PC-9 (cell line): ENCODE measurements around the gene PDE6D. TPM values are rescaled to one million over a fixed set of nuclear protein-coding genes. Genes with fewer than 3 reads are reported as not detected.

Experiments used
- BruUV-seq: library from RNA; stranded (reverse); fragments of 400-500 nt; replicated peaks from 2 replicates; lab custom pipeline; 2021; lab: Mats Ljungman, UMichigan
- CTCF ChIA-PET: fragments of 300-600 bp; sonication (Branson Sonifier 250); formaldehyde crosslinking; loops from one replicate; lab custom pipeline; 2022; ENCODE audit warnings: antibody characterized with exemption; lab: Charles Lee
- POLR2A ChIA-PET: fragments of 300-600 bp; sonication (Branson Sonifier 250); formaldehyde crosslinking; loops from one replicate; lab custom pipeline; 2022; ENCODE audit warnings: antibody characterized with exemption; ENCODE audit not compliant: unreplicated experiment; lab: Charles Lee
- DNase-seq, 2 experiments: peaks; one replicate each; pipeline versions ENCODE4 v3.0.0 to v3.0.0-alpha.2; 2015 to 2022; ENCODE audit warnings: mixed read lengths in 1 of 2
- H2AFZ ChIP-seq: fragments of 200-600 bp; sonication (generic); 2 replicates; pipeline ENCODE4 v1.8.1; 2017; ENCODE audit warnings: antibody characterized with exemption
- H3F3A ChIP-seq: fragments of 200-600 bp; sonication (generic); 2 replicates; pipeline ENCODE4 v1.8.1; 2017; ENCODE audit warnings: antibody characterized with exemption, mild to moderate bottlenecking, low read depth; ENCODE audit not compliant: insufficient read depth
- H3K27ac ChIP-seq: fragments of 200-600 bp; sonication (generic); 2 replicates; pipeline ENCODE4 v1.6.1; 2016; ENCODE audit warnings: mixed run types
- H3K27me3 ChIP-seq: fragments of 200-600 bp; sonication (generic); 2 replicates; pipeline ENCODE4 v1.6.1; 2016; ENCODE audit warnings: low read depth, mixed run types; ENCODE audit not compliant: insufficient read depth
- H3K36me3 ChIP-seq: fragments of 200-600 bp; sonication (generic); 2 replicates; pipeline ENCODE4 v1.6.1; 2016; ENCODE audit warnings: low read depth, mixed run types
- H3K4me1 ChIP-seq: fragments of 200-600 bp; sonication (generic); replicated peaks from 2 replicates; pipeline ENCODE4 v1.6.1; 2016; ENCODE audit warnings: mixed run types; ENCODE audit not compliant: insufficient read depth
- H3K4me2 ChIP-seq: fragments of 200-600 bp; sonication (generic); 2 replicates; pipeline ENCODE4 v1.6.1; 2017; ENCODE audit warnings: mixed run types
- H3K4me3 ChIP-seq: fragments of 200-600 bp; sonication (generic); 2 replicates; pipeline ENCODE4 v1.6.1; 2016; ENCODE audit warnings: mixed run types
- H3K79me2 ChIP-seq: fragments of 200-600 bp; sonication (generic); 2 replicates; pipeline ENCODE4 v1.6.1; 2017; ENCODE audit warnings: low read depth, mixed run types
- H3K9me2 ChIP-seq: fragments of 200-600 bp; sonication (generic); 2 replicates; pipeline ENCODE4 v1.8.1; 2017; ENCODE audit warnings: mild to moderate bottlenecking; ENCODE audit not compliant: insufficient read depth
- H3K9me3 ChIP-seq: fragments of 200-600 bp; sonication (generic); 2 replicates; pipeline ENCODE4 v1.8.1; 2016; ENCODE audit warnings: low read depth; ENCODE audit not compliant: insufficient read depth
- H4K20me1 ChIP-seq: fragments of 200-600 bp; sonication (generic); 2 replicates; pipeline ENCODE4 v1.8.1; 2017; ENCODE audit not compliant: insufficient read depth
- CTCF ChIP-seq: fragments of 200-600 bp; sonication (generic); conservative IDR thresholded peaks from 2 replicates; pipeline ENCODE4 v1.6.1; 2017; ENCODE audit warnings: mixed run types, antibody characterized with exemption, mild to moderate bottlenecking, moderate library complexity
- EZH2 ChIP-seq: fragments of 200-600 bp; sonication (generic); IDR thresholded peaks from 2 replicates; pipeline ENCODE4 v1.8.0; 2017; ENCODE audit warnings: antibody characterized with exemption, low read depth
- intact Hi-C: fragments of 100-400 bp; cut with micrococcal nuclease; formaldehyde crosslinking; loops from one replicate; pipeline ENCODE4 v1.10.0; 2022; ENCODE audit not compliant: unreplicated experiment
- total RNA-seq: library from RNA; stranded (reverse); gene quantifications from 2 replicates; pipeline ENCODE4 v1.2.3, GENCODE V29; 2021

PDE6D gene
- total RNA-seq, 1 experiment from 2014 or later, result 32.2 TPM

DNA sequence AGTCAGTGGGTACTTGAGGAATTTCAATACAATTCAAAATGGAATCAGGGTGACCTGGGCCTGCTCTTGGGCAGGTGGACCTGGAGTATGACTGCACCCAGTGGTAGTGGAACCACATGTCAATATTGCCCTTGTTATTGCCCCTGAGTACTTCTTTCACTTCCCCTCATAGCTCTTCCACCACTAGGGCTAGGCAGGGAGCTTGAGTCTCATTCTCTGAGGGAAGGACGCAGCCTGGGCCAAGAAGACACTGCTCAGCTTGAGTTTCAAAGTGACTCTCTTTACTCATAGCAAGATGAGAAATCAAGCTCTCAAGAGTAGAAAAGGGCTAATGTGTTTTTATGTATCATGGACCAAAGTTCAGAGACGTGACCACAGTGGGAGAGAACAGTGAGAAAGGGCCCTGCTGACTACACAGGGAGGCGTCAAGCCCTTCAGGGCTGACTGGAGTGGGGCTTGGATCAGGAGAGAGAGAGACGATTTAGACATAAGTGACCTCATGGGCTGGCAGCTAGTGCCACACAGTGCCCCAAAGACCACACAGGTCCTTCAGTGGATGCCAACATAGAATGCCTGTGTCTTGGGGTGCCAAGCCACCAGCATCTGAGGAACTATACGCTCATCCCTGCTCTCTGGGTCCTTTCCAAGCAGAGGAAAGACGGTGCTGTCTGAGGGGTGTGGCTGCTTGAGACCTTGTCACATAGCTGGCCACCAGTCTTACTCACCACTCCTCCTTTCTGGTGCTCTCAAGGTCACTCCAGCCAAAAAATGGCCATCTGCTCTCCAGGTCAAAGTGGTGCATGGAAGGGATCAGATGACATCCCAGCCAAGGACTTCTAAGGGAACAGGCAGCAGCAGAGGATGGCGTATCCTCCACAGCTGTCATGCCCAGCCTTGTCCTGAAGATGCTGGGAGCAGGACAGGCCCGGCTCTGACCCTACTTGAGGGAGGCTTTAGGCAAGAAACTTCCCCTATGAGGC lies 59.8 kb downstream of the PDE6D start:
- Histone ChIP-seq H3K36me3 (no peaks in the 10 kb centered on the region), H3K27ac (no peak overlapping the region), H3K9me2 (no peaks in the 10 kb centered on the region), H4K20me1 (no peaks in the 10 kb centered on the region), H3K4me1 (peaks cover 11% of the 10 kb centered on the region), H3F3A (peaks cover 11% of the 10 kb centered on the region), H3K9me3 (no peaks in the 10 kb centered on the region), H3K4me3 (no peak overlapping the region), H2AFZ (no peak overlapping the region), H3K27me3 (no peaks in the 10 kb centered on the region), H3K79me2 (no peaks in the 10 kb centered on the region), H3K4me2 (no peak overlapping the region)
- TF ChIP-seq EZH2 (no peak), CTCF (no peak)
- POLR2A ChIA-PET, result no interaction called here
- BruUV-seq, result no TSS peak
- no peak for DNase-seq
- intact Hi-C loops, result no loop called here
- CTCF ChIA-PET, result interaction anchor here (0.8 kb wide), 1 partner anchor 41 kb away, joined by 3 read pairs; no protein-coding TSS in a partner anchor

DNA sequence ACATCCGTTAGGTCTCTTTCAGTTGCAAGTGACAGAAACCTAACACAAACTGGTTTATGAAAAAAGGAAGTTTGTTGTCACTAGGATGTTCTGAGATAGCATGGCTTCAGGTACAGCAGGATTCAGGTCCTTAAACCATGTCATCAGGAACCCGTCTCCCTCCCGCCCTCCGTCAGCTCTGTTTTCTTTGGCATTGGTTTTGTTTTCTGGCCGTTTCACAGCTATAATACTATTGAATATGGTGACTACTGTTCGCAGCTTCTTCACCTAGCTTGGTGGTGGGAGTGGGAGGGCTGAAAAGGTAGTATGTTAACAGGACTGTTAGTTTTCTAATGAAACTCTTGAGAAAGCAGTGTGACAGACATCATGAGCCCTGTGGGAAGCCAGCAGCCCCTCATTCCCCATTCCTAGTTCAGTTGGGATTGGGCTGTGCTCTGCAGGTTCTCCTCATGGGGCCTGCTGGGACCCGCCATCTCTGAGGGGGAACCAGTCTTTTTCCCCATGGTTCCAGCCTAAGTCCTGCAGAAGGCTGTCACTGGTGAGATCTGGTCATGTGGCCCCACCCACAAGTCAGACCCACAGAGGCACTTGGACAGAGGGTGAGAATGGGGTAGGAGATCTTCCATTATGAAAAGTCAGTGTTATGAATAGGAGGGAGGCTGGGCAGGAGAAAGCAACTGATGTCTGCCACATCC lies 60.6 kb downstream of the PDE6D start:
- peaks cover 11% of the 10 kb centered on the region for H3K4me1 ChIP-seq
- H4K20me1 ChIP-seq, result no peaks in the 10 kb centered on the region
- BruUV-seq, result no TSS peak
- H3K36me3 ChIP-seq, result no peaks in the 10 kb centered on the region
- TF ChIP-seq EZH2 (no peak), CTCF (no peak)
- no peak overlapping the region for H2AFZ ChIP-seq
- no peak for DNase-seq
- intact Hi-C loops, result no loop called here
- H3K27me3 ChIP-seq, result no peaks in the 10 kb centered on the region
- H3K9me2 ChIP-seq, result no peaks in the 10 kb centered on the region
- no peaks in the 10 kb centered on the region for H3K9me3 ChIP-seq
- no peak overlapping the region for H3K27ac ChIP-seq
- no peak overlapping the region for H3K4me2 ChIP-seq
- H3K79me2 ChIP-seq, result no peaks in the 10 kb centered on the region
- peaks cover 11% of the 10 kb centered on the region for H3F3A ChIP-seq
- no peak overlapping the region for H3K4me3 ChIP-seq
- POLR2A ChIA-PET, result no interaction called here
- CTCF ChIA-PET, result no interaction called here

DNA sequence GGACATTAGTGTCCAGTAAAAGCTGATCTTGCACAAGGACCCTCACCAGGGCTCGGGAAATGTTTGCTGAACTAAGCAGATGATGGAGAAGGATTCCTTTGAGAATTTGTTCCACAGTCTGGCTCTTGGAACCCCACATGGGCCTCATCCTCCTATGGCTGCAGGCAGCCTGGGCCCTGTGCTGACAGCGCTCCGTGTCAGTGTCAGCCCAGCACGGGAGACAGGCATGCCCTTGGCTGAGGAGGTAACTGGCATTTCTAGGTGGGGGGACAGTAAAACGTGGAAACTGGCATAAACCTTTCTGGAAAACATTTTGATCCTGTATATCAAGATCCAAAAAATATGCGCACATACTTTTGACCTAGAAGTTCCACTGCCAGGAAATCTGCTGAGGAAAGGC lies 62.3 kb downstream of the PDE6D start:
- BruUV-seq, result no TSS peak
- intact Hi-C loops, result loop anchor here (5.0 to 10.0 kb wide), 2 partner anchors 64 to 254 kb away; partner anchors contain the start of genes NCL and PDE6D
- H4K20me1 ChIP-seq, result peaks cover 5% of the 10 kb centered on the region; the same call in 1 of the 2 replicates
- H3K9me2 ChIP-seq, result no peaks in the 10 kb centered on the region
- H3K4me2 ChIP-seq, result no peak overlapping the region
- DNase-seq, result no peak
- no peaks in the 10 kb centered on the region for H3K27me3 ChIP-seq
- POLR2A ChIA-PET, result no interaction called here
- CTCF ChIA-PET, result no interaction called here
- no peaks in the 10 kb centered on the region for H3K9me3 ChIP-seq
- no peak overlapping the region for H3K4me3 ChIP-seq
- H3F3A ChIP-seq, result peaks cover 26% of the 10 kb centered on the region
- peaks cover 11% of the 10 kb centered on the region for H3K4me1 ChIP-seq
- H3K79me2 ChIP-seq, result no peaks in the 10 kb centered on the region
- TF ChIP-seq EZH2 (no peak), CTCF (no peak)
- H2AFZ ChIP-seq, result no peak overlapping the region
- H3K27ac ChIP-seq, result no peak overlapping the region
- H3K36me3 ChIP-seq, result no peaks in the 10 kb centered on the region
